Germinal center (tissue), 1 donor: ENCODE measurements around the gene SORBS1.

ENCODE experiments used
- DNase-seq: peaks from one replicate; pipeline ENCODE4 v3.0.0; 2012; ENCODE audit warnings: mixed read lengths, low spot score

The SORBS1 gene

DNA sequence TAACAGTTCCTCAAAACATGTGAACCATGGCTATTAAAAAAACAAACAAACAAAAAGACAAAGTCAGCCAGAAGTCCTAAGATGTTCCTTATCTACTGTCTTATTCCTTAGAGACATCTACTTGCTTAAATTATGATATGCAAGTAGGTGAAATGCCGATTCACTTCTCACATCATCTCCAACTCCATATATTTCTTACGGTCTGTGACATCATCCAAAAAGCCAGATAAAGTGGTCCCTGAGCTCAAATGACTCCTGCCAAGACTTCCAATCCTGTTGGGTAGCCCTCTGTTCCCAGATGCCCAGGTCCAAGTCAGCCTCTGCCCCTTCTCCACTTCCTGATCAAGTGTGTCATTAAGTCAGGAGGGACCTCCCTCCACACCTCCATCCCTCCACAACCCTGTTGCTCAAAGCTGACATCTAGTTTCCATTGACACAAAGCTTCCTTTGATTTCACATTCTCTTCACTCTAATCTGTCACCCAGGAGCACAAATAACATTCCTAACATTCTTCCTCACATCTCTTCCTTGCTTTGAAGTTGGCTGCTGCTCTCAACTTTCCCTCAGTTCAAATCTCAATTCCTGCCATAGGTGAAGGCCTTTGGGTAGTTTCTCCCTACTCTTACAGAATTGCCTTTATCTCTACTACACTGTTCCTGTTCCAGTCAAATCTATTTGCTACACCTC, 214.3 kb downstream of the SORBS1 start:
- no peak for DNase-seq

DNA sequence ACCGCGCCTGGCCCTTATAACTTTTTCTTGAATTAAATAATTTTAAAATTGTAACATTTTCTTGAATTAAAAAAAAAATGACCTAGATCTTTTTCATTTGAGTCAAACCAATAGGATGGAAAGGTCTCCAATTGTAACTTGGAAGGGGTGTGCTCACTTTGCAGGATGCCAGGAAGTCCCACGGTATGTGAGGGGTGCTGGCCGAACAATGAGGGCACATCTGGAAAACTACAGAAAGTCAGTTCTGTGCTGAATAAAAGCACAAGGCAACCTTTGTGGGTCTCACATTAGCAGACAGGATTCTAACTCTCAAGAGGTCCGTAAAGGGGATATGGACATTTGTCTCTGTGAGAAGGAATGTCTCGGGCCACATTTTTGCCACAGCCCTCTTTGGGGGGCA, 217.6 kb downstream of the SORBS1 start:
- no peak for DNase-seq

DNA sequence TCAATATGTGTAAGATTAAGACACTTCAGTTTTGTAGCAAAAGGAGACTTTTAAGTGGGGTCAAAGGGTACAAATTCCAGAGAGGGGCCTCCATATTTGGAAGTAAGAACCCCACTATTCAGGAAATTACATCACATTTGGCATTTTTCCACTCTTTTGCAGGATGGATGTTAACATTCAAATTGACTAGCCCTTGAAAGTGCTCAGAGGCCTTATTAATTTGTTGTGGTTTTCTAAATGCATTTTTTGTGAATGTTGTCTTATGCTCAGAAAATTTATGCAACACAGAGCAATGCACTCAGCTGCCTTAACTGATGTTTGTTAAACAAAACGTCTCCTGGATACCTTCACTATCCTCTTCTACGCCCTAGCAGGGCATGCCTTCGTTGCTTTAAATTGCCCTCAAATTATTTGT, 219.4 kb downstream of the SORBS1 start:
- no peak for DNase-seq

DNA sequence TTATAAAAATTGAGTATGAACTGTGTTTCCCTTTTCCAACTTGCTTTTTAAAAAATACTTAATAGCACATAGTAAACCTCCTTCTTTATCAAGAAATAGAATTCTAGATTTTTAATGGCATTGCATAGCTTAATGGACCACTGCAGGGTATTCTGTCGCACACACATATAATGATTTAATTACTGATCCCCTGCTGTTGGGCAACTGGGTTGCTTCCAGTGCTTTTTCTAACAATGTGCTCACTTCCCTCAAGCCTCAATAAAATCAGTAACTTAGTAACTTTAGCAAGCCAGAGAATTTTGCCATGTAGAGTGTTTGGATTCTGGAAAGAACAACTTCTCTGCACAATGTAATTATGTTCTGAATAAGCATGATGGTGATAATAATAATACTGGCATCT, 221.3 kb downstream of the SORBS1 start:
- DNase-seq = no peak

DNA sequence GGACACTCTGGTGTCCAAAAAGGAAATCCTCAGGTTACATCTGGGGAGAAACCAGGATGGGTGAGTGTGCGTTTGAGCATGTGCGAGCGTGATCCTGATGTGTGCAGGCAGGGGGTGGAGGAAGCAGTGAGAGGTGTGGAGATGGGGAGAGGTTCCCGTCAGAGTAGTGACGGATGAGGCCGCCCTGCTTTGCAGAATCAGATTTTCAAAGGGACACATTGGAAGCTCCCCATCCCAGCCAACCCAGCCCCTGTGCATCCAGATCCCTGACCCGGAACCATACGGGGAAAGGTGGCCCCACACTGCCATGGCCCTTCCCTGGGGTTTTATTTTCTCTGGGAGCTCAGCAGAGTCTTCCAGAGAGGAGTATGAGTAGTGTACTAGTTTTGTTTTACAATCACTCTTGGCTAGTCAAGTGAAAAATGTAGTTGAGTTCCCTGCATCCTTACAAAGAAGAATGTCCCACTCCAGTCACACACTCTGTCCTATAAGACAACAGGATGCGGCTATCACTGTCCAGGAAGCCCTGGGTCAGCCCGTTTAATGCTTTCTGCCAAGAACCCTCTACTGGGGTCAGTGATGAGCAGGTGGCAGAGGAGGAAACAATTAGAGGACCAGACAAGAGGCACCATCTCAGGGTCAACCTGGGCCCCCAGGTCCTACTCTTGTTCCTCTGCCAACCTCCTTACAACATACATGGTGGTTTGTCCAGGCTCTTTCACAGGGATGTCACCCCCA, 223.6 kb downstream of the SORBS1 start:
- no peak for DNase-seq

DNA sequence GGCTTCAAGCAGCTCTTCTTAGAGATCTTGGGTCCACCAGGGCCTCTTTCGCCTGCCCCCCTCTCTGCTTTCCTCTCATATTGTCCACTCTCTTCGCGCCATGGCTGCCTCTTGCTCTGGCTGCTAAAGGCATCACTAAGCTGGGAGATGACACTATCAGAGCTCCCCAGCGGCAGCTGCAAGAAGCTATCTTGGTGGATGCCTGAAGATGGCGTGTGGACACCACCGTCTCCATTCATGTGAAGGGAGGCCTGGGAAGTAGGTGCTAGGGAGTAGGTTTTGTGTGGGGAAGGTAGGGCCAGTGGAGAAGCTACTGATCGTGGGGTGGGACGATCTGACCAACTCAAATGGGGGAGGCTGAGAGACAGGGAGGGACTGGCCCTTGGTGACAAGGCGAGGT, 224.5 kb downstream of the SORBS1 start:
- no peak for DNase-seq

DNA sequence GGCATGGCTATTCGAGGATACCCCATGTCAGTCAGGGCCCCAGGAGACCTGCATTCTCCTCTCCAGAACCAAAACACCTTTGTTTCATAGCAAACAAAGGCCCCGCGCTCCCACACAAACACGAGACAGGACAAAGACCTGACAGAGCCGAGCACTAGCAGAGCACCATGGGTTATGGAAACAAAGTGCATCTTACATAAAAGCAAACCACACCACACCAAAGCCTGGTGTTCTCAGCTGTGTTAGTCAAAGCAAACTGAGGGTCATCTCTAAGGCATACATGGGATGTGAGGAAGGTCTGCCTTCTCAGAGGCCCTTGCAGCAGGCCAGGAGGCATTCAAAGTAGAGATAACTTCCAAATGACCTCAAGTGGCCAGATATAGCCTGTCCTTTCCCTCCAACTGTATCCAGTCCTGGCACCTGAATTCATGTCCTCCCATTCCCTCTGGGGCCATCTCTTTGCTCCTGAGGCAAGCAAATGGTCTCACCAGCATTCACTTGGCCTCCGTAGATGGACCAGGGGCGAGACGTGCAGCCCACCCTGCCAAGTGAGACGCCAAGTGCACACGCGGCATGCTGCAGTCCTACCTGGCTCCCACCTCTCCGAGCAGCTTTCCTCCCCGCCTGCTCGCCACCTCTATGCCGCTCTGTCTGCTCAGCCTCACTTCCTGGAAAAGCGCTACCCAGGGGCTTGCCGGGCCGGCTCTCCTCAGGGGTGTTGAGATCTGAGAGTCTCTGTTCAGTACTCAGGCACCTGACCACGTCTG, 225.1 kb downstream of the SORBS1 start:
- DNase-seq = no peak

DNA sequence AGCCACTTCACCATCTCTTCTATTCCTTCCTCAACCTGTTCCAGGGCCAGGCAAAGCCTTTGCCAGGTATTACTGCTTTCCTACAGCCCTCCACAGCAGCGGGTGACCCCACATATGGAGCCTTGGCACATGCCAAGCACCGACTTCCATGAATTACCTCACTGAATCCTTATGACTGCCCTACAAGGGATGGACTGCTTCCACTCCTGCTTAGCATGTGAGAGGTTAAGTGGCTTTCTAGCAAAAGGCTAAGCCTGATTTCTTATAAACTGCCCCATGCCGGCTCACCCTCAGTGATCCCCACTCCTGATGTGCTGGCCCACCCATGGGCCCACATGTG, 226.4 kb downstream of the SORBS1 start:
- DNase-seq = no peak

DNA sequence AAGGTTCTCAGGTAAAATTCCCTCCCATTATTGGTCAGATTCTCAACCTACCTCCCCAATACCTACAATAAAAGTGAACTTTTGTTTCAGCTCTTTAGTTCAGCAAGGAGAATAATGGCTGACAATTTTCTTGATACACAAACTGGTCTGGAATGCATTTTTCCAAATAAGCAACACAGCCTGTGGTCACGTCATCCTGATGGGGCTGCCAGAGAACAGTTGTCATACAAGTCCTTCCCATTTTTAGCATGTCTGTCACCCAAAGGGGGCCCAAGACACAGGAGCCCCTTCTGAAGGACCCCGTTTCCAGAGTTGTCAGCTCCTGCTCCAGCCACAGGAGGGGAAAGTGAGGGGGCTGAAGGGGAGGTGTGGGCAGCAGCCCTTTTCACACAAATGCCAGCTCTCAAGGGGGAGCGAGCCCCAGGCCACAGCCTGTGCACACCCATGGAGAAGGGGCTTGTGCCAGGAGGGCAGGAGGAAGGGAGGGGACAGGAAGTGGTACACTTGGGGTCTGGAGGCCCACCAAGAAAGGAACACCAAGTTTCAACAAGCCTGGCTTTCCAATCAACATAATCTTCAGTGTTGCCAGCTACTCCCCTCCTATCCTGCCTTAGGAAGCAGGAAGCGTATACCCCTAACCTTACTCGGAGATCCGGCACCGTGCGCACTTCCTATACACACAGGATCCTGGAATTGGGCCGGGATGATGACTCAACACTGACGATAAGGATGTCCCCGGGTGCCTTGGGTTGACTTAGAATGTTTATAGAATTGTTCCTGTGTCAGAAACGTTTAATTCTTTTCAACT, 227.0 kb downstream of the SORBS1 start:
- no peak for DNase-seq

DNA sequence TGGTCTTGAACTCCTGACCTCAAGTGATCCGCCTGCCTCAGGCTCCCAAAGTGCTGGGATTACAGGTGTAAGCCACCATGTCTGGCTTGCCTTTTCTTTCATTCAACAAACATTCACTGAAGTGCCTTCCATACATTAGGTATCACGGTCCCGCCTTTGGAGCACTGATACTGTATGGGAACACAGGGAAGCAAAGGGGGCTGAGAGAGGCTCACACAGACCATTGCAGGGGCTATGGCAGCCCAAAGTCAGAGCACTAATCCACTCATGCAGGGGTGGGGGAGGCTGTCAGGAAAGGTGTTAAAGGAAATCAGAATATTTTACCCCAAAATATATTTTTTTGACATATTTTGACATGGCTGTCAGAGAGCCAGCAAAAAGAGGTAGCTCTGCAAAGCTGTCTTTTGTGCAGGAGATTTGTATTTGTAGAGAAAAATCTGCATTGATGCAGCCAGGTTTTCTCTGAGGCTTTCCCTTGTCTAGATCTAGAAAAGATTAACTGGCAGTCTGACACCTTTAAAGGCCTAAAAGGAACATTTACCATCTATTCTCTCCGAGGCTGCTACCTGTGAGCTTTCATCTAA, 228.4 kb downstream of the SORBS1 start:
- DNase-seq = no peak

DNA sequence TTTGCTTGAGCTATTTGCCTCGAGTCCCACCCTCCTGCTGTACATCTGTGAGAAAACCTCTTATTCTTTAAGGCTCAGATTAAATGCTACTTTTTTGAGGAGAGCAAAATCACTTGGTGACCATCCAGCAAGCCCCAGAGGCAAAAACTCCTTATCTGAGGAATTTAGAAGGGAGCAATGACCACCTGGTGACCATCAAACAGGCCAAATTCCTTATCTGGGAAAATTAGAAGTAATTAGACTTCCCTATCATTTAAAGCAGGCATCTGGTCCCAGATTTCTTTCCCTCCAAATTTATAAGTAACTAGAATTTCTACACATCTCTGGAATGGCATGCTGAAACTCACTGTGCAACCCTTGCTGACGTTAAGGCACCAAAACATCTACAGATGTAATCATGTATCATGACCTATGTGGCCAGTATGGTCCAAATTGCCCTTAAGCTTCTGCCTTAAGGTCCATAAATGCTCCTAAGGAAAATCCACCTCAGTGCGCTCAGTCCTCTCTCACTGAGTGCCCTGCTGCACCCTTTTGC, 229.5 kb downstream of the SORBS1 start:
- DNase-seq = no peak

DNA sequence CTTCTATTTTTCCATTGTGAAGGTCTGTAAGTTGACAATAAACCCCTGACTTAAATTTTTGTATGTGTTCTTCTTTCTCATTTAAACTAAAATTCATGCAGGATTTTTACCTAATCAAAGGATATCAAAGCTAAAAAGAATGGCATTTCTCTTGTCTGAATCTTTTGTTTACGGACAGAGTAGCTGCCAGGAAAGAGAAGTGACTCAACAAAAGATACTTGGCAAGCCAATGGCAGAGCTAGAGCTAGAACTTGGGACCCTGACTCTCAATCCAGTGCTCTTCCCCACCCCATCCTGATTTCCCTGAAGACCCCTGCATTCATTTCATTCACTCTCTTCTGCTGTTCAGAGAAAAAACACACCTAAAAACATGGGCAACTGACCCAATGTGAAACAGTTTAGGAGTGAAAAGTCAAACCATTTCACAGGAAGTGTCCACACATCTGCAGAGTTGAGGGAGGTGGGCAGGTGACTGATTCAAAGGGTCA, 230.2 kb downstream of the SORBS1 start:
- no peak for DNase-seq

DNA sequence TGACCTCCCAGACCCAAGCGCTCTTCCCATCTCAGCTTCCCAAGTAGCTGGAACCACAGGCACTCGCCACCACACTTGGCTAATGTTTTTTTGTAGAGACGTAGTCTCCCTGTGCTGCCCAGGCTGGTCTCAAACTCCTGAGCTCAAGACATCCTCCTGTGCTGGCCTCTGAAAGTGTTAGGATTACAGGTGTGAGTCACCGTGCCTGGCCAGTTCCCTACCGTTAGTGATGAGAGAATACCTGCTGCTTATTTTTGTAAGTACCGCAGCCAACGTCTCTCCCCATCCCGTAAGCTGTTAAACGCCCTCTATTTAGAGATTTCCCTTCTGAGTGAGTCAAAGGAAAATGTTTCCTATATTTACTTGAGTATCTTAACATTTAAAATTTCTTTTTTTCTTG, 231.9 kb downstream of the SORBS1 start:
- DNase-seq = no peak

DNA sequence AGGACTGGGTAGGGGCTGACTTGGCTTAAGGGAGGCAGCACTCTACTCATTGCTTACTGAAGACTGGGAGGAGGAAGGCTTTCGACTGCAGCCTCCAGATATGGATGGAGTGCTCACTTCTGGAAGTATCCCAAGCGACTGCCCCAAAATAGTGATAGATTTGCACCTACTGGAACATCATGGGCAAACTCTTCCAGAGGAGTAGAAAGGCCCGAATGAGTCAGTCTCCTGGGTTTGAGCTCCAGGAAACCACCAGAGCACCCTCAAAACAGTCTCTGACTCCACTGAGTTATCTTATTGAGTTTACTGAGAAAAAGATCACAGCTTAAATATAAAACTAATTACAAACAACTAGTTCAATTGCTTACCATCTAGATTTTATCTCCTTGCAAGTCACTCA, 233.2 kb downstream of the SORBS1 start:
- DNase-seq = no peak

DNA sequence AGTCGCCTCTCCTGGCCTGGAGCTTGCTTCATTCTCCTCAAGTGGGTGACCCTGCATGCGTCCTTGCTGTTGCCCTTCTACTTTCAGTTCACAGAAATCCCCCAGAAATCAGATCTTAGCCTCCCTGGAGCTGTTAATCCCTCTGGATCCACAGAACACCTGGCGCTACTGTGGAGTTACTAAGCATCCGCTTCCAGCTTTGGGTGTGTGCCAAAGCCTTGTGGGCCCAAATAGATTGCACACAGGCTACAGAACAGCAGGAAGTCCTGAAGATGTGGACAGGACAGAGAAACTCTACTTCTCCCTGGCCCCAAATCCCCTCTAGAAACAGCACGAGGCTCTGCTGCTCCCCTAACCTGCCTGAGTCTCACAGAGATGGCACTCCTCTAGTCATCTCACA, 233.8 kb downstream of the SORBS1 start:
- DNase-seq = no peak

DNA sequence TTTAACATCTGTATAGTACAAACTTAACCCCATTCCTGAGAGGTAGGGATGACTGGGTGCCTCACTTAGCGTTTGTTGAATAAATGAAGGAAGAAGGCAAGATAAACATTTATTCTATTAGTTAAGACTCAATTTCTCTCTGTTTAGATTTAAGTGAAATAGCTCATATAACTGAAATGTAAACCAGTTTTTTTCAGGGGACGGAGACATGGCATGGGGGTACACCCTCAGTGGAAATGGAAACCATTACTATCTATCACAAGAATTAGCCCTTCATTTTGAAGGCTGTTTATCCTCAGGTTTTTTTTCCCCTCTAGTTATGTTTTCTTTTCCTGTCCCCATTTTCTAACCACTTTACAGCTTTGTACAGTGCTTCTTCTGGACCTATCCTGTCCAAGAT, 234.8 kb downstream of the SORBS1 start:
- DNase-seq = no peak

DNA sequence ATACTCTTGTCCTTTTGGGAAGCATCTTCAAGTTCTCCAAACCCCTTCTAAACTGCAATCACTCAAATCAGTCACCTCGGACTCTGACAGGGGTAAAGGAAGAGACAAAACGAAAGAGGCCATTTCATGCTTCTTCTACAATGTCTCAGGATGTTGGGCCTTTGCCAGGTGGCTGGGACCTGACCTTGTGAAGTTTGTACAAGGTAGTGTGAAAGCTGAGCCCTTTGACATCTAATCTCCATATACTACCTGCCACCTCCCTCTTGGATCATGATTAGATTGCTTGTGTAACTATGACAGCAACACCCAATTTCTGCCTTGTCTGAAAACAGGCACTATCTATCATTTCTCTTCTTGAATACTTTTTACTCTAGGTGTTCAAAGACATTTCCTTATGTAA, 235.3 kb downstream of the SORBS1 start:
- no peak for DNase-seq

DNA sequence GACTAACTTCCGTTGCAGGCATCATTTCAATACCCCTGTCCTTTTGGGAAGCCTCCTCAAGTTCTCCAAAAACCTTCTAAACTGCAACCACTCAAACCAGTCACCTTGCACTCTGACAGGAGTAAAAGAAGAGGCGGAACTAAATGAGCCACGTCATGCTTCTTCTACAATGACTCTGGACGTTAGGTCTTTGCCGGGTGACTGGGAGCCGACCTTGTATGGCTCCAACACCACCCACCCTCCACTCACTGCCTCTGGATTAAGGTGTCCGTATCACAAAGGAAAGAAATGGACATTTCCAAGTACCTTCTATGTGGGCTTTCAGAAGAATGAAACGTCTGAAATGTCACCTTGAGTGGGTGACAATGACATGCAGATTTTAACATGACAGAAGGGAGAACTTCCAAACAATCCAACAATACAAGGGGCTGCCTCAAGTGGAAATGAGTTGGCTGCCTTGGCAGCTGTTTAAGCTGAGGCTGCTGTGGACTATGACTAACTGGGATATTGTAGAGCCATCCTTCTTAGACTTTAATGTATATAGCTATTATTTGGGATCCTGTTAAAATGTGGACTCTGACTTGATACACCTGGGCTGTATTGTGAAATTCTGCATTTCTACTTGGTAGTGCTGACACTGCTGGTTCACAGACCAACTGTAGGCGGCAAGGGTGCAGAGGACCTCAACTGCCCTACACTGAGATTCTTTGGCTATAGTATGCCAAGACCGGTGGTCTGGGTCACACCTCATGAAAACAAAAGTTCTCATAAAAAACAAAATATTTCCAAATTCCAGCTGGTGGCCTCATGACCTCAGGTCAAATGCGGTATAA, 236.5 kb downstream of the SORBS1 start:
- no peak for DNase-seq

DNA sequence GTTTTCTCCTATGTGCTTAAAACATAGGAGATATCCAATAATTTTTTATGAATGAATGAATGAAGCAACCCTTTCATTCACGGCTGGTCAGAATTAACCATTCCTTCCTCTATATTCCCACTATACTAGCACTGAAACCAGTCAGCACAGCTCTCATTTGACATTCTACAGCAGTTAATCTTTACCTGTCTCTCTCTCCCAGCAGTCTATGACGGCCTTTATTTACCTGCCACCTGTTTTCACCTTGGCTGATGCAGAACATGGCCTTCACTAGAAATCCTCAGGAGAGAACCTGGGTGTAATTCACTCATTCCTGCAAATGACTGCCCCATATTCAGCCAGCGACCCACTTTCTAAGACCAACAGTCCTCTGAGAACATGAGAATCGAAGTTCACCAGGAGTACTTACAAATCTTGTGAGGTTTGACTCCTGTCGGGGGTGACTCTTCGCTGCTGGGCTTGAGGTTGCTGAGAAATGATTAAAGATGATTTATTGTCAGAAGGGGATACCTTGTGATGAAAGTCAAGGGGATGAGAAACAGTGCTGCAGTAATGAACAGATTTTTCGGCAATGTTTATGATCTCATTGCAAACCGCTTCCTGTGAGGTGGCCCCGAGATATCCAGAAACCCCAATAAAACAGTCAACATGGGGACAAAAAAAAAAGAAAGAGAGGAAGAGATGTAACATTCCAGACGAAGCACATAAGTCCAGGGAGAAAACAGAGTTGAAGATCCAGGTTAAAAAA, 239.4 kb downstream of the SORBS1 start:
- no peak for DNase-seq

DNA sequence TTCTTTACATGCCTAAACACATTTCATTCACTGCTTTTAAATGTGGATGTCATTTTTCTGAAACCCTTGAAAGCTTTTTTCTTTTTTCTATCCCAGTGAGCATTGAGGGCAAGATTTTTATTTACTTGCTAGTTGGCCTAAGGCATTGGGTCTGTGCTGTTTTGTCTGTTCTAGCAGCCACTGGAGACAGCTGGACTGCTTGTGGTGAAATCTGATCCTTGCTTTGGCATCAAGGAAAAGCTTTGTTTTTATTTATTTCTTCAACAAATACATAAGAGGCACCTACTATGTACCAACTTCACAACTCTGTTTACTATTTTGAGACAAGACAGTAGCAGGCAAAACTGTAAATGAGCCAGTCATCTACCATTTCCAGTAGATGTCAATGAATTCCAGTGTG, 241.9 kb downstream of the SORBS1 start:
- DNase-seq = no peak
